GM12801 (cell line): Measurements from ENCODE around the gene CD8B.

Experiments
- TF ChIP-seq, protein P1 (sequence below): IDR thresholded peaks from one replicate; pipeline ENCODE4 v1.5.1; 2011; ENCODE audit warnings: control low read depth; ENCODE audit not compliant: insufficient read length; ENCODE audit errors: extremely low read depth

CD8B gene

GRCh38 chr2:86776532-86776931 is 85.2 kb downstream of the CD8B start:
- TF ChIP-seq, protein P1, sequence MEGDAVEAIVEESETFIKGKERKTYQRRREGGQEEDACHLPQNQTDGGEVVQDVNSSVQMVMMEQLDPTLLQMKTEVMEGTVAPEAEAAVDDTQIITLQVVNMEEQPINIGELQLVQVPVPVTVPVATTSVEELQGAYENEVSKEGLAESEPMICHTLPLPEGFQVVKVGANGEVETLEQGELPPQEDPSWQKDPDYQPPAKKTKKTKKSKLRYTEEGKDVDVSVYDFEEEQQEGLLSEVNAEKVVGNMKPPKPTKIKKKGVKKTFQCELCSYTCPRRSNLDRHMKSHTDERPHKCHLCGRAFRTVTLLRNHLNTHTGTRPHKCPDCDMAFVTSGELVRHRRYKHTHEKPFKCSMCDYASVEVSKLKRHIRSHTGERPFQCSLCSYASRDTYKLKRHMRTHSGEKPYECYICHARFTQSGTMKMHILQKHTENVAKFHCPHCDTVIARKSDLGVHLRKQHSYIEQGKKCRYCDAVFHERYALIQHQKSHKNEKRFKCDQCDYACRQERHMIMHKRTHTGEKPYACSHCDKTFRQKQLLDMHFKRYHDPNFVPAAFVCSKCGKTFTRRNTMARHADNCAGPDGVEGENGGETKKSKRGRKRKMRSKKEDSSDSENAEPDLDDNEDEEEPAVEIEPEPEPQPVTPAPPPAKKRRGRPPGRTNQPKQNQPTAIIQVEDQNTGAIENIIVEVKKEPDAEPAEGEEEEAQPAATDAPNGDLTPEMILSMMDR: no peak

GRCh38 chr2:86775338-86775737 is 86.3 kb downstream of the CD8B start:
- TF ChIP-seq, protein P1: no peak

- TF ChIP-seq, protein P1: no peak
Measured at GRCh38 chr2:86774862-86775261, 86.8 kb downstream of the CD8B start.

- TF ChIP-seq, protein P1: no peak
Measured at GRCh38 chr2:86772611-86773010, 89.1 kb downstream of the CD8B start.

DNA sequence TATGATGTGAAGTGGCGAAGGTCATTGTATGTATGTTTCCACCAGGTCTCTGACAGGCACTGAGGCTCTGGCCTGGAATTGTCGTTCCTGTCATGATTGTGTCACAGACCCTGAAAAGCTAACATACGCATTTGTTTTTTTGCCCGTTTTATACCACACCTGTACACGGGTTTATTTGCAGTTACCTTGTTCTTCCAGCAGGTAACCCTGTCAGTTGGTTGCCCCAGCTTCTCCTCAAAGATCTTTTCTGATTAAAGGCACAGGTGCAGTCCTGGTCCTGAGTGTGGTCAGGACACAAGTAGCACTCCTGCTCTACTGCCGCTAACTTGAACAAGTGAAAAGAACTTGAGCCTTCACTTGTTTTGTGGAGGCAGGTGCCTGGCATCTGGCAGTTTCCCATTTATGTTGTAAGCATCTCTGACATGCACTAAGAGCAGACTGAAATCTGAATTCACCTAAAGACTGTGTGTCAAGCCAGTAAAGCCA is 90.8 kb downstream of the CD8B start:
- TF ChIP-seq, protein P1: no peak

- TF ChIP-seq, protein P1: no peak
Measured at GRCh38 chr2:86769838-86770237, 91.8 kb downstream of the CD8B start.

- TF ChIP-seq, protein P1: no peak
Measured at GRCh38 chr2:86768189-86768949, 93.3 kb downstream of the CD8B start.
